ENCODE data around the gene FAM236D. TPM values are rescaled to one million over a fixed set of nuclear protein-coding genes. Genes with fewer than 3 reads are reported as not detected.
"Not testable (repeated sequence)": the region's sequence is repeated elsewhere in the genome, so short reads cannot be mapped to it uniquely, and the experiment has no call there.

FAM236D gene
- not detected for polyA plus RNA-seq (2012; ENCODE audit: low read depth, missing spikeins)

GRCh38 chrX:72808110-72808509 is at the start of gene FAM236D:
FAM236D (minus strand) TSS chrX:72808210; CDS start chrX:72808110, 100 bp downstream.
- peak; percentile 66 for FAIRE-seq
- DNase-seq (ENCODE audit: insufficient read length, low spot score), result not testable (repeated sequence)

DNA sequence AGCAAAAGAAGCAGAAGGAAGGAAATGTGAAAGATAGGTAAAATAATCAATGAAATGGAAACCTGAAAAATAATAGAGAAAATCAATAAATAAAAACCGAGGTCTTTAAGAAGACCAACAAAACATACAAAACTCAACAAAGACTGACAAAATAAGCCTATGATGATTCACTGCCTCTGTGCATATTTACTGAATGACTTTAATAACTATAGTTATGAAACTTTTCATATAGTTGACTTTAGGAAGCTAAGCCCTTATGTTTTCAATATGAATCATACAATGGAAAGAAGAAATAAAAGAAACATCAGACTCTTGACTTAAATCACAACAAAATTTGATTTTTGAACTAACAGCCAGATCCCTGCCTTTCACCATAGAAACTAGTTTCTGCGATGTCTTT is 29.5 kb upstream of the FAM236D start:
- not testable (repeated sequence) for FAIRE-seq

GRCh38 chrX:72830701-72831100 is 22.7 kb upstream of the FAM236D start:
- not testable (repeated sequence) for FAIRE-seq; DNase-seq (ENCODE audit: insufficient read length, low spot score)

More for the DNA sequence above, 29.5 kb upstream of the FAM236D start:
- not testable (repeated sequence) for DNase-seq (ENCODE audit: insufficient read length, low spot score)

DNA sequence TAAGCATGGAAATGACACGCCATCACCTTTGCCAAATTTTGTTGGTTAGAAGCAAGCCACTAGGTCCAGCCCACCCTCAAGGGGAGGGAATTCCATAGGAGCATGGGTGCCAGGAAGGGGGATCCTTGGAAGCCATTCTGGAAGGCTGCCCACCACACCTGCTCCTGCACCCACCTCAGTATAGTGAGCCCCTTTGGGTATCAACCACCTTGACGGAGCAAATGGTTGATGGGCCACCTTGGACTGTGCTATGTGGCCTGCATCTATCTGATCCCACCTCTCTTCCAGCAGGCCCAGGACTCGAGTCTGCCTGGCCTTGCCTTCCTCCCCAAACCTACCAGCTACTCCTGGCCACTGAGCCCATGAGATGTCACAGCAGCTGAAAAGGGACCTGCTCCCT is 17.6 kb downstream of the FAM236D start:
- DNase-seq (ENCODE audit: insufficient read length, low spot score); FAIRE-seq: not testable (repeated sequence)

DNA sequence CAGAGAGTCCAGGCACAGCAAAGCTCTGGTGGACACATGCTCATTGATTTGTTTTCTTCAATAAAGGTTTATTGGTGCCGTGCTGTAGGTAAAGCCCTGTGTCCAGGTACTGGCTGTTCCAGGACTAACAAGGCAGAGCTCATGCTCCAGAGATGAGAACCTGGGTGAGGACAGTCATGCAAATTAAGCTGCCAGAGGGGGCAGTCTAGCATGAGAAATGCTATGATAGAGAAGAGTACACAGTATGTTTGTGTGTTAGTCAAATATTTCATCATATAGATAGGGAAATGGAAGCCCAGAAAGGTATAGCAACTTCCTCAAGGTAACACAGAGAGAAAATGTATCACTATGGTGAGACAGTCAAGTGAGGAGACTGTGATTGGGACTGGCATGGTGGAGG is 19.9 kb downstream of the FAM236D start:
- FAIRE-seq, result not testable (repeated sequence)

DNA sequence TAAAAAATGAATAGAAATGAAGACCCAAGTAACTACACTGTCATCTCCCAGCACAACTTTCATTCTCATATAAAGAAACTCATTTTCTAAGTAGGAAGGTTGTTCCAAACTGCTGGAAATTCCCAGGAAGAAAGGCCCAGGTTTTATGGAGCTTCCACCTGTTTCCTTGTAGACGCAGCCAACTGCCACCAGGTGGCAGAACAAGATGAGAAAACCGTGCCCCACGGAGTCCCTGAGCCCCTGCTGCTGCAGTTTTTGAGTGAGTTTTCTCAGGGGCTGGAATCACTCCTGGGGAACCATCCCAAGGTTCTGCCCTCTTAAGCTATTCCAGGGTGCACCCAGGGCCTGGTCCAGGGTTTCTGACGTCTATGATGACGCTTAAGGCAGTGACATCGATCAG is 24.0 kb downstream of the FAM236D start:
- DNase-seq (ENCODE audit: insufficient read length, low spot score); FAIRE-seq: not testable (repeated sequence)

More for the DNA sequence above, 19.9 kb downstream of the FAM236D start:
- not testable (repeated sequence) for DNase-seq (ENCODE audit: insufficient read length, low spot score)

- FAIRE-seq; DNase-seq (ENCODE audit: insufficient read length, low spot score): not testable (repeated sequence)
Measured at GRCh38 chrX:72783365-72783936, 24.6 kb downstream of the FAM236D start.

GRCh38 chrX:72782560-72782959 is 25.4 kb downstream of the FAM236D start, which contains the start of gene FAM236B:
FAM236B (minus strand) TSS chrX:72782660; CDS start chrX:72782560, 100 bp downstream.
- DNase-seq (ENCODE audit: insufficient read length, low spot score); FAIRE-seq: not testable (repeated sequence)

GRCh38 chrX:72778146-72778545 is 29.9 kb downstream of the FAM236D start:
- DNase-seq (ENCODE audit: insufficient read length, low spot score); FAIRE-seq: not testable (repeated sequence)

DNA sequence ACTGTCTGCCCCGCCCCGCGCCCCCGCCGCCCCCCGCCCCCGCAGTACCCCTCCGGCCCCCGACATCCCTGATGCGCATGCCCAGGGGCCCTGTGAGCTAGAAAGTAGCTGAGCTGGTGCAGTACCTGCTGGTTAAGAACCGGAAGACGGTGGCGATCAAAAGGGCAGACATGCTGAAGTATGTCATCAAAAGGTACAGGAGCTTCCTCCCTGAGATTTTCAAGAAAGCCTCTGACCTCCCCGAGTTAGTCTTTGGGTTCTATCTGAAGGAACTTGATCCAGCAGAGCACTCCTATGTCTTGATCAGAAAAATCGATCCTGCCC is 30.6 kb downstream of the FAM236D start:
- peak; percentile 90 for FAIRE-seq
- not testable (repeated sequence) for DNase-seq (ENCODE audit: insufficient read length, low spot score)

GRCh38 chrX:72776653-72777466 is 31.1 kb downstream of the FAM236D start, which contains the start of gene DMRTC1B:
DMRTC1B (plus strand) TSS chrX:72776890; CDS start chrX:72845136, 68,246 bp downstream.
- not testable (repeated sequence) for FAIRE-seq; DNase-seq (ENCODE audit: insufficient read length, low spot score)

- not testable (repeated sequence) for DNase-seq (ENCODE audit: insufficient read length, low spot score); FAIRE-seq
Measured at GRCh38 chrX:72760454-72760853, 47.6 kb downstream of the FAM236D start.

All from GM12891 (cell line).